ENCODE results near the gene CDADC1.

The CDADC1 gene

GRCh38 chr13:49238621-49239020 is 9.1 kb upstream of the CDADC1 start:
- Histone ChIP-seq H3K27me3 (ENCODE audit: insufficient read depth, poor library complexity, severe bottlenecking) (no peaks in the 10 kb centered on the region), H3K4me3 (replicated peaks; ENCODE audit: insufficient read depth, low read length) (no peak overlapping the region), H3K27ac (replicated peaks) (no peak overlapping the region)
- TF ChIP-seq GABPA (IDR thresholded peaks at IDR 0.05; ENCODE audit: low read depth), result no peak
- TF ChIP-seq, protein P1, sequence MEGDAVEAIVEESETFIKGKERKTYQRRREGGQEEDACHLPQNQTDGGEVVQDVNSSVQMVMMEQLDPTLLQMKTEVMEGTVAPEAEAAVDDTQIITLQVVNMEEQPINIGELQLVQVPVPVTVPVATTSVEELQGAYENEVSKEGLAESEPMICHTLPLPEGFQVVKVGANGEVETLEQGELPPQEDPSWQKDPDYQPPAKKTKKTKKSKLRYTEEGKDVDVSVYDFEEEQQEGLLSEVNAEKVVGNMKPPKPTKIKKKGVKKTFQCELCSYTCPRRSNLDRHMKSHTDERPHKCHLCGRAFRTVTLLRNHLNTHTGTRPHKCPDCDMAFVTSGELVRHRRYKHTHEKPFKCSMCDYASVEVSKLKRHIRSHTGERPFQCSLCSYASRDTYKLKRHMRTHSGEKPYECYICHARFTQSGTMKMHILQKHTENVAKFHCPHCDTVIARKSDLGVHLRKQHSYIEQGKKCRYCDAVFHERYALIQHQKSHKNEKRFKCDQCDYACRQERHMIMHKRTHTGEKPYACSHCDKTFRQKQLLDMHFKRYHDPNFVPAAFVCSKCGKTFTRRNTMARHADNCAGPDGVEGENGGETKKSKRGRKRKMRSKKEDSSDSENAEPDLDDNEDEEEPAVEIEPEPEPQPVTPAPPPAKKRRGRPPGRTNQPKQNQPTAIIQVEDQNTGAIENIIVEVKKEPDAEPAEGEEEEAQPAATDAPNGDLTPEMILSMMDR (IDR thresholded peaks at IDR 0.05; ENCODE audit: insufficient read depth, low read length), result no peak
- TF ChIP-seq SPI1 (IDR thresholded peaks at IDR 0.05; ENCODE audit: borderline replicate concordance, low read depth), result no peak
- no peak for TF ChIP-seq POLR2AphosphoS5 (IDR thresholded peaks at IDR 0.05; ENCODE audit: low read depth)
- TF ChIP-seq, protein P2, sequence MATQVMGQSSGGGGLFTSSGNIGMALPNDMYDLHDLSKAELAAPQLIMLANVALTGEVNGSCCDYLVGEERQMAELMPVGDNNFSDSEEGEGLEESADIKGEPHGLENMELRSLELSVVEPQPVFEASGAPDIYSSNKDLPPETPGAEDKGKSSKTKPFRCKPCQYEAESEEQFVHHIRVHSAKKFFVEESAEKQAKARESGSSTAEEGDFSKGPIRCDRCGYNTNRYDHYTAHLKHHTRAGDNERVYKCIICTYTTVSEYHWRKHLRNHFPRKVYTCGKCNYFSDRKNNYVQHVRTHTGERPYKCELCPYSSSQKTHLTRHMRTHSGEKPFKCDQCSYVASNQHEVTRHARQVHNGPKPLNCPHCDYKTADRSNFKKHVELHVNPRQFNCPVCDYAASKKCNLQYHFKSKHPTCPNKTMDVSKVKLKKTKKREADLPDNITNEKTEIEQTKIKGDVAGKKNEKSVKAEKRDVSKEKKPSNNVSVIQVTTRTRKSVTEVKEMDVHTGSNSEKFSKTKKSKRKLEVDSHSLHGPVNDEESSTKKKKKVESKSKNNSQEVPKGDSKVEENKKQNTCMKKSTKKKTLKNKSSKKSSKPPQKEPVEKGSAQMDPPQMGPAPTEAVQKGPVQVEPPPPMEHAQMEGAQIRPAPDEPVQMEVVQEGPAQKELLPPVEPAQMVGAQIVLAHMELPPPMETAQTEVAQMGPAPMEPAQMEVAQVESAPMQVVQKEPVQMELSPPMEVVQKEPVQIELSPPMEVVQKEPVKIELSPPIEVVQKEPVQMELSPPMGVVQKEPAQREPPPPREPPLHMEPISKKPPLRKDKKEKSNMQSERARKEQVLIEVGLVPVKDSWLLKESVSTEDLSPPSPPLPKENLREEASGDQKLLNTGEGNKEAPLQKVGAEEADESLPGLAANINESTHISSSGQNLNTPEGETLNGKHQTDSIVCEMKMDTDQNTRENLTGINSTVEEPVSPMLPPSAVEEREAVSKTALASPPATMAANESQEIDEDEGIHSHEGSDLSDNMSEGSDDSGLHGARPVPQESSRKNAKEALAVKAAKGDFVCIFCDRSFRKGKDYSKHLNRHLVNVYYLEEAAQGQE (IDR thresholded peaks at IDR 0.05; ENCODE audit: insufficient replicate concordance, low read depth), result no peak
- no peak for DNase-seq (ENCODE audit: low read depth in 1 of 2, low spot score in 1 of 2)

GRCh38 chr13:49240017-49240416 is 7.7 kb upstream of the CDADC1 start:
- Histone ChIP-seq H3K4me3 (replicated peaks; ENCODE audit: insufficient read depth, low read length) (no peak overlapping the region), H3K27ac (replicated peaks) (no peak overlapping the region), H3K27me3 (ENCODE audit: insufficient read depth, poor library complexity, severe bottlenecking) (no peaks in the 10 kb centered on the region)
- no peak for TF ChIP-seq POLR2AphosphoS5 (IDR thresholded peaks at IDR 0.05; ENCODE audit: low read depth)
- TF ChIP-seq, protein P1 (IDR thresholded peaks at IDR 0.05; ENCODE audit: insufficient read depth, low read length), result peak; percentile 58
- DNase-seq (ENCODE audit: low read depth in 1 of 2, low spot score in 1 of 2), result peak in 1 of 2 experiments; percentile 48

DNA sequence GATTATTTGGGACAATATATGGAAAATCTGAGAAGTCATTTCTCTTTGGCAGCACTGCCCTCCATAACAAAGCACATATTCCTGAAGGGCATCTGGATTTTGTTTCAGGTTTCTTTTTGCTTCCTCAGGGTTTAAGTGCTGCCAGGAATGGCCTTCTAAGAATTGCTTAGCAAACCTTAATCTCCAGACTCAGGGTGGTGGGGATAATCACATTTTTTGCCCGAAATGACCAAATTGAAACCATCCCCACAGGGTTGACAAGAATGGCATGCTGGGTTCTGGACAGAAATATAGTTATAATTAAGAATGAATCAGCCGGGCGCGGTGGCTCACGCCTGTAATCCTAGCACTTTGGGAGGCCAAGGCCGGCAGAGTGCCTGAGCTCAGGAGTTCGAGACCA is 6.4 kb upstream of the CDADC1 start:
- no peak overlapping the region for H3K4me3 ChIP-seq (replicated peaks; ENCODE audit: insufficient read depth, low read length)
- TF ChIP-seq, protein P2 (IDR thresholded peaks at IDR 0.05; ENCODE audit: insufficient replicate concordance, low read depth), result no peak
- TF ChIP-seq GABPA (IDR thresholded peaks at IDR 0.05; ENCODE audit: low read depth) (no peak), POLR2AphosphoS5 (IDR thresholded peaks at IDR 0.05; ENCODE audit: low read depth) (no peak), SPI1 (IDR thresholded peaks at IDR 0.05; ENCODE audit: borderline replicate concordance, low read depth) (no peak)
- TF ChIP-seq, protein P1 (IDR thresholded peaks at IDR 0.05; ENCODE audit: insufficient read depth, low read length), result no peak
- H3K27ac ChIP-seq (replicated peaks), result no peak overlapping the region
- no peaks in the 10 kb centered on the region for H3K27me3 ChIP-seq (ENCODE audit: insufficient read depth, poor library complexity, severe bottlenecking)
- DNase-seq (ENCODE audit: low read depth in 1 of 2, low spot score in 1 of 2), result no peak

DNA sequence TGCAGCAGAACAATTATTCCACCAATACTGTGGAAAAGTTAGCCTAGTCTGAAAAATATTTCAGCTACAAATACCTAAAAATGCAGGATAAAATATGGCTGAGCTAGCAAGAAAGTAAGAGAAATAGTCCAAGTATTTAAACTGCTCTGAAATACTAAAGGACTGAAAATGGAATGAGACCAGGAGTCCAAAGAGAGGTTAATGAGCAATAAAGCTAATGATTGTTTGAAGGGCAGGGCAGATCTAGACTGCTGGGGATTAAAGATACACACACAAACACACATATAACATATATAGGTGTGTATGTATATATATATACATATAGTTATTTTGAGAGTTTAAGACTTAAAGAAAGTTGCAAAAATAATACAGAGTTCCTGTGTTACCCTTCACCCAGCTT is 2.6 kb upstream of the CDADC1 start:
- TF ChIP-seq SPI1 (IDR thresholded peaks at IDR 0.05; ENCODE audit: borderline replicate concordance, low read depth), result no peak
- TF ChIP-seq, protein P2 (IDR thresholded peaks at IDR 0.05; ENCODE audit: insufficient replicate concordance, low read depth), result no peak
- no peaks in the 10 kb centered on the region for H3K27me3 ChIP-seq (ENCODE audit: insufficient read depth, poor library complexity, severe bottlenecking)
- no peak for DNase-seq (ENCODE audit: low read depth in 1 of 2, low spot score in 1 of 2)
- H3K4me3 ChIP-seq (replicated peaks; ENCODE audit: insufficient read depth, low read length), result no peak overlapping the region
- no peak overlapping the region for H3K27ac ChIP-seq (replicated peaks)
